Mesenchymal stem cell (in vitro differentiated cells and primary cell): ENCODE measurements around the gene RYR2.

Experiments
- DNase-seq: peaks from one replicate; pipeline ENCODE4 v3.0.0-alpha.2; 2013
- H2AFZ ChIP-seq: one replicate; pipeline ENCODE4 v1.6.1; 2013; ENCODE audit warnings: low read depth, mild to moderate bottlenecking, control low read depth, inconsistent platforms, low read length, moderate library complexity
- H2AK5ac ChIP-seq: 2 replicates; pipeline ENCODE4 v1.6.1; 2013; ENCODE audit warnings: low read length, moderate library complexity, mild to moderate bottlenecking, inconsistent platforms; ENCODE audit not compliant: severe bottlenecking
- H2BK120ac ChIP-seq: one replicate; pipeline ENCODE4 v1.6.1; 2013; ENCODE audit warnings: low read depth, mild to moderate bottlenecking, inconsistent platforms, low read length, moderate library complexity
- H2BK12ac ChIP-seq, 2 experiments: one replicate each; pipeline ENCODE4 v1.6.1; 2013; ENCODE audit warnings: inconsistent platforms in 2 of 2, low read length in 2 of 2, mild to moderate bottlenecking in 2 of 2, moderate library complexity in 2 of 2, control low read depth in 1 of 2
- H2BK15ac ChIP-seq: one replicate; pipeline ENCODE4 v1.6.1; 2013; ENCODE audit warnings: mild to moderate bottlenecking, low read depth, inconsistent platforms; ENCODE audit not compliant: poor library complexity, severe bottlenecking
- H2BK5ac ChIP-seq: 2 replicates; pipeline ENCODE4 v1.6.1; 2013; ENCODE audit warnings: low read depth, mild to moderate bottlenecking, low read length, control low read depth, inconsistent platforms; ENCODE audit not compliant: poor library complexity, severe bottlenecking
- H3K14ac ChIP-seq, 2 experiments: one replicate each; pipeline ENCODE4 v1.6.1; 2013; ENCODE audit warnings: inconsistent platforms in 2 of 2, low read length in 2 of 2, control low read depth in 1 of 2, mild to moderate bottlenecking in 1 of 2, moderate library complexity in 1 of 2
- H3K18ac ChIP-seq, 2 experiments: one replicate each; pipeline ENCODE4 v1.6.1; 2013; ENCODE audit warnings: inconsistent platforms in 2 of 2, low read length in 2 of 2, control low read depth in 1 of 2, low read depth in 1 of 2, mild to moderate bottlenecking in 1 of 2
- H3K23ac ChIP-seq, 2 experiments: one replicate each; pipeline ENCODE4 v1.6.1; 2013; ENCODE audit warnings: inconsistent platforms in 2 of 2, low read length in 2 of 2, mild to moderate bottlenecking in 2 of 2, moderate library complexity in 2 of 2, control low read depth in 1 of 2
- H3K27ac ChIP-seq: 2 replicates; pipeline ENCODE4 v1.5.1; 2013; ENCODE audit warnings: mild to moderate bottlenecking, moderate library complexity, low read length, control low read depth, inconsistent platforms; ENCODE audit not compliant: poor library complexity, severe bottlenecking
- H3K27me3 ChIP-seq, 2 experiments: 2 replicates each; pipeline versions ENCODE4 v1.6.1 to v1.7.0; 2013; ENCODE audit warnings: low read length in 2 of 2, mild to moderate bottlenecking in 2 of 2, moderate library complexity in 2 of 2, control low read depth in 1 of 2, inconsistent platforms in 1 of 2; ENCODE audit not compliant: control insufficient read depth in 1 of 2, insufficient read depth in 1 of 2
- H3K36me3 ChIP-seq, 2 experiments: 2 replicates each; pipeline versions ENCODE4 v1.6.1 to v1.7.0; 2013; ENCODE audit warnings: low read length in 2 of 2, control low read depth in 1 of 2, inconsistent platforms in 1 of 2, low read depth in 1 of 2, mild to moderate bottlenecking in 1 of 2; ENCODE audit not compliant: insufficient read depth in 2 of 2, control insufficient read depth in 1 of 2
- H3K4ac ChIP-seq, 2 experiments: one replicate each; pipeline ENCODE4 v1.6.1; 2013; ENCODE audit warnings: inconsistent platforms in 2 of 2, low read length in 2 of 2, mild to moderate bottlenecking in 2 of 2, moderate library complexity in 2 of 2, control low read depth in 1 of 2, low read depth in 1 of 2
- H3K4me1 ChIP-seq: 2 replicates; pipeline ENCODE4 v1.6.1; 2013; ENCODE audit warnings: low read depth, low read length, control low read depth; ENCODE audit not compliant: control insufficient read depth, insufficient read depth
- H3K4me2 ChIP-seq: 2 replicates; pipeline ENCODE4 v1.6.1; 2013; ENCODE audit warnings: low read length, mild to moderate bottlenecking, inconsistent platforms; ENCODE audit not compliant: poor library complexity, severe bottlenecking
- H3K4me3 ChIP-seq, 2 experiments: 2 replicates each; pipeline versions ENCODE4 v1.5.1 to v1.7.0; 2013; ENCODE audit warnings: low read length in 2 of 2, mild to moderate bottlenecking in 2 of 2, control low read depth in 1 of 2, low read depth in 1 of 2; ENCODE audit not compliant: insufficient read depth in 1 of 2
- H3K79me1 ChIP-seq: replicated peaks from 2 replicates; pipeline ENCODE4 v1.6.1; 2013; ENCODE audit warnings: mild to moderate bottlenecking, control low read depth, low read length, inconsistent platforms; ENCODE audit not compliant: poor library complexity, severe bottlenecking
- H3K9ac ChIP-seq: 2 replicates; pipeline ENCODE4 v1.7.0; 2013; ENCODE audit warnings: mild to moderate bottlenecking, low read length, moderate library complexity
- H3K9me3 ChIP-seq: 2 replicates; pipeline ENCODE4 v1.7.0; 2013; ENCODE audit warnings: mild to moderate bottlenecking, low read length; ENCODE audit not compliant: control insufficient read depth
- H4K8ac ChIP-seq: one replicate; pipeline ENCODE4 v1.6.1; 2013; ENCODE audit warnings: inconsistent platforms, mild to moderate bottlenecking, low read length, moderate library complexity
- H4K91ac ChIP-seq: one replicate; pipeline ENCODE4 v1.6.1; 2013; ENCODE audit warnings: mild to moderate bottlenecking, low read length, inconsistent platforms
- WGBS: methylation state at CpG from one replicate; pipeline ENCODE4 v1.1.7; 2013; ENCODE audit warnings: mixed read lengths; 5-methylcytosine and 5-hydroxymethylcytosine counted together

RYR2 gene

GRCh38 chr1:237429252-237429651, 387.3 kb downstream of the RYR2 start:
- Histone ChIP-seq H4K91ac (no peak overlapping the region), H3K4me3 (no peak overlapping the region), H3K9ac (no peak overlapping the region), H2BK12ac (no peak overlapping the region), H2BK120ac (no peak overlapping the region), H4K8ac (no peak overlapping the region), H3K79me1 (no peaks in the 10 kb centered on the region), H2BK5ac (no peak overlapping the region), H2AFZ (no peak overlapping the region), H3K9me3 (peaks cover 3% of the 10 kb centered on the region), H3K27ac (no peak overlapping the region), H3K36me3 (no peaks in the 10 kb centered on the region), H3K23ac (no peak overlapping the region), H2BK15ac (no peak overlapping the region), H2AK5ac (no peak overlapping the region), H3K18ac (no peak overlapping the region), H3K4ac (no peak overlapping the region), H3K4me2 (no peak overlapping the region), H3K4me1 (no peaks in the 10 kb centered on the region), H3K27me3 (no peaks in the 10 kb centered on the region), H3K14ac (no peak overlapping the region)
- 55% methylated on average over 2 of the region's 3 CpGs for WGBS
- no peak for DNase-seq

DNA sequence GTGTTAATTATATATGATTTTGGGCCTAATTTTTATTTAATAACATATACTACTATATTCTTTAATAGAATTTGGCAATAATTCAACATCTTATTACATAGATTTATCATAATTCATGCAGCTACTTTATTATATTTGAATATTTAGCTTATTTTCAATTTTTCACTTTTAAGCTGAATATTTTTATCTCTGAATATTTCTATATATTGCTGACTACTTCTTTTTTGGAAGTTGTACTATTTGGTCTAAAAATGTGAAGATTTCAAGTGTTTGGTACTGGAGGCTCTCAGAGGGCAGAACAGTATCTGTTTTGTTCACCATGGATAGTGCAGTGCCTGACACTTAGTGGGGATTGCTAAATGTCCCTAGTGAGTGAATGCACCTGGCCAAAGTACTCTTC, 389.5 kb downstream of the RYR2 start:
- H2BK5ac ChIP-seq: no peak overlapping the region
- no peak overlapping the region for H3K18ac ChIP-seq
- no peak overlapping the region for H3K27ac ChIP-seq
- H3K4me1 ChIP-seq: no peaks in the 10 kb centered on the region
- no peak overlapping the region for H2AFZ ChIP-seq
- no peak overlapping the region for H2BK15ac ChIP-seq
- no peak overlapping the region for H4K8ac ChIP-seq
- no peak overlapping the region for H2BK120ac ChIP-seq
- H3K4ac ChIP-seq: no peak overlapping the region
- H3K23ac ChIP-seq: no peak overlapping the region
- no peak overlapping the region for H3K14ac ChIP-seq
- H3K9ac ChIP-seq: no peak overlapping the region
- H4K91ac ChIP-seq: no peak overlapping the region
- no peak overlapping the region for H2BK12ac ChIP-seq
- no peaks in the 10 kb centered on the region for H3K36me3 ChIP-seq
- H3K4me3 ChIP-seq: no peak overlapping the region
- H3K4me2 ChIP-seq: no peak overlapping the region
- no peaks in the 10 kb centered on the region for H3K27me3 ChIP-seq
- no peaks in the 10 kb centered on the region for H3K79me1 ChIP-seq
- no peak overlapping the region for H2AK5ac ChIP-seq
- no peaks in the 10 kb centered on the region for H3K9me3 ChIP-seq
- DNase-seq: no peak

DNA sequence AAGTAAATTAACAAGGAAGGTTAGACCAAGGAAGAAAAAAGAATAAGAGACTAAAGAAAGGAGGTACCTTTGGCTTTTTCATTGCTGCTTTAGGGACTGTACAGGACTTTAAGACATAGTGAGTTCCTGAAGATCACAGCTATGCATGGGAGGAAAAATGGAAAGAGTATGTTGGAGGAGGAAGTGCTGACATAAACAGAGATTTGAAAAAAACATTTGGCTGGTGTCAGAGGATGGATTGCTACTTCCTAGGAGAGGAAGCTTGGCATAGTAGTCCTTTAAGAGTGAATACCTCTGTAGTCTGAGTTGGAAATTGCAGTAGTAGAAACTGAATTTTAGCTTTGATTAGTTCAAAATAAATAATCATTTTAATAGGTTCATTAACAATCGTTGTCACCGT, 398.4 kb downstream of the RYR2 start:
- H3K18ac ChIP-seq: no peak overlapping the region
- no peak for DNase-seq
- WGBS: no CpG with 5 or more reads among the region's 2 CpGs
- no peak overlapping the region for H2BK5ac ChIP-seq
- H4K91ac ChIP-seq: no peak overlapping the region
- H3K27me3 ChIP-seq: no peaks in the 10 kb centered on the region
- no peak overlapping the region for H3K4me2 ChIP-seq
- no peak overlapping the region for H2AFZ ChIP-seq
- H2BK15ac ChIP-seq: no peak overlapping the region
- H3K27ac ChIP-seq: no peak overlapping the region
- H3K36me3 ChIP-seq: no peaks in the 10 kb centered on the region
- no peak overlapping the region for H3K9ac ChIP-seq
- H2BK12ac ChIP-seq: no peak overlapping the region
- H3K79me1 ChIP-seq: no peaks in the 10 kb centered on the region
- H3K9me3 ChIP-seq: no peaks in the 10 kb centered on the region
- no peak overlapping the region for H3K14ac ChIP-seq
- H2AK5ac ChIP-seq: no peak overlapping the region
- H3K4me1 ChIP-seq: no peaks in the 10 kb centered on the region
- H3K4ac ChIP-seq: no peak overlapping the region
- no peak overlapping the region for H2BK120ac ChIP-seq
- H3K23ac ChIP-seq: no peak overlapping the region
- H3K4me3 ChIP-seq: no peak overlapping the region
- H4K8ac ChIP-seq: no peak overlapping the region

DNA sequence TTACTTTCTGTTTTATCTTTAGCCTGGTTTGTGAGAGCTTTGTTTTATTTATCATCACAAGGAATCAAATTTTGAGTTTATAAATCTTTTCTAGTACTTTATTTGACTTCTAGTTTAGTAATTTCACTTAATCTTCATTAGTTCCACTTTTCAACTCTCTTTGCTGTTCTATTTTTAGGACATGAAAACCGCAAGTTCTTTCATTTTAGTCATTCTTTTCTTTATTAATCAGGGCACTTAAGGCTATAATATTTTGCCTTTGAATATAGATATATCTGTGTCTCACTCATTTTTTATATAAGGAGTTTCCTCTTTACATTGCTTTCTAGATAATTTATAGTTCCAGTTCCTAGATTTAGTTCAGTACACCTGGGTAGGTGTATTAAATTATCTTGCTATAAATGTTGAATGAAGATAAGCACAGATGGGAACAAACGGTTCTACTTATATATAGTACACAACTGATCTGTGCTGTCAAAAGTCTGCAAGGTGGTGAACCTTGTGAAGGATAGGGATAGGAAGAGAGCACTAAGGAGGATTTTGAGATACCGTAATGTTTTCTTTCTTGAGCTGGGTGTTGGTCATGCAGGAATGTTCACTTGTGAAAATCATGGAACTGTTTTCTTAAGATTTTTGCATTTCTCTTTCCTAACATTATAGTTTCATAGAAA, 402.3 kb downstream of the RYR2 start:
- no peak overlapping the region for H3K23ac ChIP-seq
- no peaks in the 10 kb centered on the region for H3K79me1 ChIP-seq
- H3K18ac ChIP-seq: no peak overlapping the region
- H2AFZ ChIP-seq: no peak overlapping the region
- no peak overlapping the region for H2BK15ac ChIP-seq
- no peak overlapping the region for H3K14ac ChIP-seq
- no peak overlapping the region for H3K4ac ChIP-seq
- H2AK5ac ChIP-seq: no peak overlapping the region
- H2BK5ac ChIP-seq: no peak overlapping the region
- 100% methylated on average over 1 of the region's 3 CpGs for WGBS
- no peak for DNase-seq
- no peak overlapping the region for H3K4me2 ChIP-seq
- H3K27me3 ChIP-seq: no peaks in the 10 kb centered on the region
- H3K9ac ChIP-seq: no peak overlapping the region
- H4K8ac ChIP-seq: no peak overlapping the region
- H4K91ac ChIP-seq: no peak overlapping the region
- no peak overlapping the region for H3K4me3 ChIP-seq
- H3K27ac ChIP-seq: no peak overlapping the region
- H2BK12ac ChIP-seq: no peak overlapping the region
- H3K36me3 ChIP-seq: no peaks in the 10 kb centered on the region
- H2BK120ac ChIP-seq: no peak overlapping the region
- no peaks in the 10 kb centered on the region for H3K4me1 ChIP-seq
- no peaks in the 10 kb centered on the region for H3K9me3 ChIP-seq
